T follicular helper cell (primary cell): ENCODE measurements around the gene PDGFRA.
"Not testable (repeated sequence)": the region's sequence is repeated elsewhere in the genome, so short reads cannot be mapped to it uniquely, and the experiment has no call there.

Experiments used
- DNase-seq: peaks from one replicate; pipeline ENCODE4 v3.0.0-alpha.2; 2020; ENCODE audit warnings: low read depth

Gene PDGFRA

GRCh38 chr4:54318904-54319303 lies 89.8 kb downstream of the PDGFRA start:
- no peak for DNase-seq

- no peak for DNase-seq
Measured at GRCh38 chr4:54320826-54321685, 92.0 kb downstream of the PDGFRA start.

DNA sequence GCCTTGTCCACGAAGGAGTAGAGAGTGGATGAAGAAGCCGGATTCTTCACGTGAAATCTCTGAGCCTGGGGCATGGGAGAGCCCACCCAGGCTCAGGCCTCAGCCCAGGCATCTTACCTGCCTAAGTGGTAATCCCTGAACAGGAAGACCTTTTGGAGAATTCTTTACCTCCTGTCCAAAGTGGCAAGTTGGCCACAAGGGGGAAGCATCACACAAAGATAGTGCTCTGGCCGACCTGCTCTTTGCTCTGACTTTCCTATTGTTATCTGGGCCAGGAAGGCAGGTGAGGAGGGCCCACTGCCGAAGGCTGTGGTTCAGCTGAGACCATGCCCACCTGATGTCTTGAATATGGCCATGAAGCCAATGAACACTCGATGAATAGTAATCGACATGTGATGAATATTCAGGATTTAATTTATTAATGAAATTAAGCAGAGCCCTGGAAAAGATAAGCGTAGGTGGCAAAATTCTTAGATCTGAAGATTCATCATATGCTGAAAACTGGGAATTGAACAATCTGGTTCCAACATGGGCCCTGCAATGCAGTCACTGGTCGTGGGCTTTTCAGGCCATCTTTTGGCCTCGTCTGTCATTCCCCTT lies 93.8 kb downstream of the PDGFRA start:
- DNase-seq, result peak; percentile 16

GRCh38 chr4:54330896-54331295 lies 101.8 kb downstream of the PDGFRA start:
- DNase-seq, result no peak

GRCh38 chr4:54332542-54332941 lies 103.4 kb downstream of the PDGFRA start:
- DNase-seq, result no peak

DNA sequence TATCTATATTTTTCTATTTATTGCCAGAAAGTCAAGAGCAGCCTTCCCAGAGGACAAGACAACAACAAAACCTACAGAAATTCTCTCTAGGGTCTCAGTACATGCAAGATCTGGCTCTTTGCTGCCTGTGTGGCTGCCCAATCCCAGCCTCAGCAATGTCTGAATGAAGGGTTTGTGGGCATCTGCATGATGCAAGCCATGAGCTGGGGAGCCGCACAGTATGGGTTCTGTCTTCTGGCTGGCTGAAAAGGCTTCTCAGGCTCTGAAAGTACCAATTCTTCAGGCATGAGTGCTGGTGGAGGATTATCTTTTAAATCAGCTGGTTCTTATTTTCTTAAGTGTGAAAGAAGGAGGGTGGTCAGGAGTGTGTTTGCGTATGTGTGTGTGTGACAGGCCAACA lies 104.6 kb downstream of the PDGFRA start:
- no peak for DNase-seq

- not testable (repeated sequence) for DNase-seq
Measured at GRCh38 chr4:54334769-54335168, 105.7 kb downstream of the PDGFRA start.

- no peak for DNase-seq
Measured at GRCh38 chr4:54337009-54337408, 107.9 kb downstream of the PDGFRA start.

GRCh38 chr4:54342067-54342466 lies 113.0 kb downstream of the PDGFRA start:
- not testable (repeated sequence) for DNase-seq
